Right atrium auricular region (tissue), 2 donors: ENCODE measurements around the gene PUS7L. TPM values are rescaled to one million over a fixed set of nuclear protein-coding genes. Genes with fewer than 3 reads are reported as not detected.

Source experiments
- DNase-seq: peaks from one replicate; pipeline ENCODE4 v3.0.0-alpha.2; 2019; ENCODE audit warnings: low spot score
- H3K27ac ChIP-seq, 2 donors: fragments of 200-600 bp; sonication (generic); 1 replicate in 1 of 2; 2 replicates in 1 of 2; pipeline ENCODE4 v1.5.1; 2016 to 2019
- H3K27me3 ChIP-seq, 2 donors: fragments of 200-600 bp; sonication (generic); one replicate each; pipeline versions ENCODE4 v1.5.1 to v1.6.0; 2017 to 2019
- H3K36me3 ChIP-seq: fragments of 200-600 bp; sonication (generic); one replicate; pipeline ENCODE4 v1.5.1; 2016
- H3K4me1 ChIP-seq, 2 donors: fragments of 200-600 bp; sonication (generic); one replicate each; pipeline versions ENCODE4 v1.5.1 to v1.6.0; 2017 to 2019
- H3K4me3 ChIP-seq, 2 donors: fragments of 200-600 bp; sonication (generic); 1 replicate in 1 of 2; 2 replicates in 1 of 2; pipeline ENCODE4 v1.5.1; 2017 to 2019; ENCODE audit warnings: mild to moderate bottlenecking in 1 of 2, moderate library complexity in 1 of 2
- H3K9me3 ChIP-seq, 2 donors: fragments of 200-600 bp; sonication (generic); one replicate each; pipeline ENCODE4 v1.5.1; 2019
- CTCF ChIP-seq, 2 donors: fragments of 200-600 bp; sonication (generic); IDR thresholded peaks; one replicate each; pipeline ENCODE4 v1.5.1; 2019; ENCODE audit warnings: antibody characterized with exemption in 2 of 2
- total RNA-seq, 2 donors: library from RNA; depleted of rRNA; stranded (reverse); fragments of >200 nt; gene quantifications; one replicate each; pipeline ENCODE4 v1.1.0, GENCODE V29; 2016

The PUS7L gene
- total RNA-seq, 2 donors from 2014 or later, result 3.8 to 4.6 TPM

GRCh38 chr12:43744826-43745225 lies 13.8 kb downstream of the PUS7L start:
- no peak overlapping the region for H3K27ac ChIP-seq
- no peaks in the 10 kb centered on the region for H3K4me1 ChIP-seq
- H3K36me3 ChIP-seq, result peaks cover 14% of the 10 kb centered on the region
- TF ChIP-seq CTCF (IDR thresholded peaks at IDR 0.05), result no peak
- H3K4me3 ChIP-seq, result no peak overlapping the region
- H3K9me3 ChIP-seq, result no peaks in the 10 kb centered on the region
- no peak for DNase-seq
- H3K27me3 ChIP-seq, result no peaks in the 10 kb centered on the region

DNA sequence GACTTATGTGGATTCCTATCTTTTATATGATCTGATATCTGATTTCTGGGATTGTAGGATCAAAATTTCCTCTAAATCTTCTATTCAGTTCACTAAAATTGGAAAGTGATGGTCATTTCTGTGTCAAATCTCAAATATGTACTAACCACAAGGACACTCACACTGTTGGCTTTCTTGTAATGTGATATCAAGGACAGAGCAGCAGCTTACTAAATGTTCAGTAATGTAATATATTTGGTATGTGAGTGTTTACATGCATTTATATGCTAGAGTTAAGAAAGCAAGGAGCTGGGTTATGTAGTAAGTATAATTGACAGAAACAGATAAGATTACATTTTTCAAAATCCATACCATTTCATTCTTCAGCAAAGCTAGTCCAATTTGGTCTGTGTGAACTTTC lies 16.5 kb downstream of the PUS7L start:
- H3K27ac ChIP-seq, result no peak overlapping the region
- TF ChIP-seq CTCF (IDR thresholded peaks at IDR 0.05), result no peak
- no peak for DNase-seq
- H3K36me3 ChIP-seq, result peaks cover 17% of the 10 kb centered on the region
- H3K9me3 ChIP-seq, result no peaks in the 10 kb centered on the region
- H3K4me3 ChIP-seq, result no peak overlapping the region
- no peaks in the 10 kb centered on the region for H3K4me1 ChIP-seq
- H3K27me3 ChIP-seq, result no peaks in the 10 kb centered on the region

GRCh38 chr12:43740511-43741100 lies 18.0 kb downstream of the PUS7L start:
- no peaks in the 10 kb centered on the region for H3K9me3 ChIP-seq
- H3K4me3 ChIP-seq, result no peak overlapping the region
- H3K4me1 ChIP-seq, result no peaks in the 10 kb centered on the region
- H3K27me3 ChIP-seq, result no peaks in the 10 kb centered on the region
- peaks cover 32% of the 10 kb centered on the region for H3K36me3 ChIP-seq
- H3K27ac ChIP-seq, result no peak overlapping the region
- TF ChIP-seq CTCF (IDR thresholded peaks at IDR 0.05), result no peak
- DNase-seq, result no peak

DNA sequence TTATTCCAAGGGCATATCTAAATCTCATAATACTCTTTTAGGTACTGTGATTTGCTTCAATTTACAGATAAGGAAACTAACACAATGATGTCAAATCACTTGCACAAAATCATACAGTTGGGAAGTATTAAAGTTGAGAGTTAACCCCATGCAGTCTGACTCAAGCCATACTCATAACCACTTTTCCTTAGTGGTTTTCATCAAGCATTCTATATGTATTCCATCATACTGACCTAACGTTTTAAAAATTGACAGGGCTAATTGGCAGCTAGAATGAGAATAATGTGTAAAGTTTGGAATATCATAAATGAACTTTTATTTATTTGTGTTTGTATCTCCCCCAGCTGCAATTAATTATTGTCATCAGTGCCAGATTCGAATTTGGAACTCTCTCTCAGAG lies 20.9 kb downstream of the PUS7L start:
- no peak overlapping the region for H3K27ac ChIP-seq
- DNase-seq, result no peak
- no peaks in the 10 kb centered on the region for H3K9me3 ChIP-seq
- peaks cover 21% of the 10 kb centered on the region for H3K36me3 ChIP-seq
- no peaks in the 10 kb centered on the region for H3K27me3 ChIP-seq
- no peak for TF ChIP-seq CTCF (IDR thresholded peaks at IDR 0.05)
- H3K4me3 ChIP-seq, result no peak overlapping the region
- H3K4me1 ChIP-seq, result no peaks in the 10 kb centered on the region

GRCh38 chr12:43736927-43737440 lies 21.6 kb downstream of the PUS7L start:
- H3K36me3 ChIP-seq, result peaks cover 21% of the 10 kb centered on the region
- no peaks in the 10 kb centered on the region for H3K4me1 ChIP-seq

More at GRCh38 chr12:43736927-43737440, 21.6 kb downstream of the PUS7L start:
- Histone ChIP-seq H3K4me3 (no peak overlapping the region), H3K27me3 (no peaks in the 10 kb centered on the region), H3K27ac (no peak overlapping the region), H3K9me3 (no peaks in the 10 kb centered on the region)
- no peak for DNase-seq
- TF ChIP-seq CTCF (IDR thresholded peaks at IDR 0.05), result no peak
